HEK293 (cell line): ENCODE data around the gene CCDC88C.
A peak's percentile ranks its signal among the peaks of the same experiment; 100 is the strongest.

Experiments used
- AEBP2 ChIP-seq: fragments of 450-650 bp; formaldehyde crosslinking; IDR thresholded peaks from 2 replicates; pipeline ENCODE4 v1.5.1; 2016; ENCODE audit warnings: missing biosample characterization, missing genetic modification characterization, borderline replicate concordance
- EGR2 ChIP-seq: fragments of 450-650 bp; formaldehyde crosslinking; IDR thresholded peaks from 2 replicates; pipeline ENCODE4 v1.5.1; 2016; ENCODE audit warnings: low read depth, missing biosample characterization, missing genetic modification characterization
- IKZF3 ChIP-seq: fragments of 450-650 bp; IDR thresholded peaks from 2 replicates; pipeline ENCODE4 v1.5.0; 2018; ENCODE audit warnings: missing biosample characterization, mild to moderate bottlenecking, missing genetic modification characterization, moderate library complexity
- INSM2 ChIP-seq: fragments of 450-650 bp; formaldehyde crosslinking; IDR thresholded peaks from 2 replicates; pipeline ENCODE4 v1.5.1; 2016; ENCODE audit warnings: missing biosample characterization, missing genetic modification characterization
- KLF10 ChIP-seq: fragments of 450-650 bp; IDR thresholded peaks from 2 replicates; pipeline ENCODE4 v1.5.1; 2018; ENCODE audit warnings: missing biosample characterization, mild to moderate bottlenecking, missing genetic modification characterization
- MZF1 ChIP-seq: fragments of 450-650 bp; formaldehyde crosslinking; IDR thresholded peaks from 2 replicates; pipeline ENCODE4 v1.5.1; 2017; ENCODE audit warnings: missing biosample characterization, missing genetic modification characterization, borderline replicate concordance
- PATZ1 ChIP-seq: fragments of 450-650 bp; formaldehyde crosslinking; IDR thresholded peaks from 2 replicates; pipeline ENCODE4 v1.5.1; 2016; ENCODE audit warnings: missing biosample characterization, missing genetic modification characterization
- SETDB1 ChIP-seq: IDR thresholded peaks from one replicate; pipeline ENCODE4 v1.6.1; 2017; ENCODE audit warnings: mild to moderate bottlenecking, low read length, moderate library complexity, mixed read lengths; ENCODE audit not compliant: insufficient read length
- SP7 ChIP-seq: fragments of 450-650 bp; formaldehyde crosslinking; IDR thresholded peaks from 2 replicates; pipeline ENCODE4 v1.5.1; 2016; ENCODE audit warnings: missing biosample characterization, missing genetic modification characterization
- TRIM28 ChIP-seq: IDR thresholded peaks from 2 replicates; pipeline ENCODE4 v1.6.1; 2011; ENCODE audit warnings: low read length, control low read depth, borderline replicate concordance
- WT1 ChIP-seq: fragments of 450-650 bp; formaldehyde crosslinking; IDR thresholded peaks from 2 replicates; pipeline ENCODE4 v1.5.1; 2016; ENCODE audit warnings: missing biosample characterization, missing genetic modification characterization
- ZBTB21 ChIP-seq: fragments of 450-650 bp; formaldehyde crosslinking; IDR thresholded peaks from 2 replicates; pipeline ENCODE4 v1.5.1; 2017; ENCODE audit warnings: missing biosample characterization, missing genetic modification characterization
- ZBTB26 ChIP-seq: fragments of 450-650 bp; formaldehyde crosslinking; optimal IDR thresholded peaks from 2 replicates; pipeline ENCODE3; 2016; ENCODE audit warnings: missing biosample characterization, mild to moderate bottlenecking, missing genetic modification characterization
- ZBTB44 ChIP-seq: fragments of 450-650 bp; IDR thresholded peaks from 2 replicates; pipeline ENCODE4 v1.5.1; 2018; ENCODE audit warnings: missing biosample characterization, mild to moderate bottlenecking, missing genetic modification characterization
- ZBTB48 ChIP-seq: fragments of 450-650 bp; formaldehyde crosslinking; IDR thresholded peaks from 2 replicates; pipeline ENCODE4 v1.5.1; 2016; ENCODE audit warnings: missing biosample characterization, missing genetic modification characterization
- ZNF16 ChIP-seq: fragments of 450-650 bp; formaldehyde crosslinking; IDR thresholded peaks from 2 replicates; pipeline ENCODE4 v1.5.1; 2016; ENCODE audit warnings: low read depth, missing biosample characterization, missing genetic modification characterization
- ZNF169 ChIP-seq: fragments of 450-650 bp; formaldehyde crosslinking; IDR thresholded peaks from 2 replicates; pipeline ENCODE4 v1.5.1; 2016; ENCODE audit warnings: missing biosample characterization, missing genetic modification characterization
- ZNF221 ChIP-seq: fragments of 450-650 bp; formaldehyde crosslinking; IDR thresholded peaks from 2 replicates; pipeline ENCODE4 v1.5.1; 2017; ENCODE audit warnings: missing biosample characterization, missing genetic modification characterization, borderline replicate concordance
- ZNF223 ChIP-seq: fragments of 450-650 bp; formaldehyde crosslinking; IDR thresholded peaks from 2 replicates; pipeline ENCODE4 v1.5.1; 2016; ENCODE audit warnings: missing biosample characterization, missing genetic modification characterization
- ZNF239 ChIP-seq: fragments of 450-650 bp; formaldehyde crosslinking; IDR thresholded peaks from 2 replicates; pipeline ENCODE4 v1.5.1; 2016; ENCODE audit warnings: missing biosample characterization, missing genetic modification characterization
- ZNF24 ChIP-seq: fragments of 450-650 bp; formaldehyde crosslinking; IDR thresholded peaks from 2 replicates; pipeline ENCODE4 v1.5.1; 2016; ENCODE audit warnings: missing biosample characterization, missing genetic modification characterization
- ZNF248 ChIP-seq: fragments of 450-650 bp; formaldehyde crosslinking; IDR thresholded peaks from 2 replicates; pipeline ENCODE4 v1.5.1; 2017; ENCODE audit warnings: missing biosample characterization, missing genetic modification characterization
- ZNF302 ChIP-seq: fragments of 450-650 bp; formaldehyde crosslinking; IDR thresholded peaks from 2 replicates; pipeline ENCODE4 v1.5.1; 2016; ENCODE audit warnings: missing biosample characterization, missing genetic modification characterization, low read depth
- ZNF324 ChIP-seq: fragments of 450-650 bp; formaldehyde crosslinking; IDR thresholded peaks from 2 replicates; pipeline ENCODE4 v1.5.1; 2016; ENCODE audit warnings: missing biosample characterization, missing genetic modification characterization
- ZNF341 ChIP-seq: fragments of 450-650 bp; formaldehyde crosslinking; IDR thresholded peaks from 2 replicates; pipeline ENCODE4; 2016; ENCODE audit warnings: low read depth, missing biosample characterization, missing genetic modification characterization
- ZNF513 ChIP-seq: fragments of 450-650 bp; IDR thresholded peaks from 2 replicates; pipeline ENCODE4 v1.5.1; 2018; ENCODE audit warnings: missing biosample characterization, missing genetic modification characterization
- ZNF548 ChIP-seq: fragments of 450-650 bp; formaldehyde crosslinking; IDR thresholded peaks from 2 replicates; pipeline ENCODE4 v1.5.1; 2016; ENCODE audit warnings: missing biosample characterization, missing genetic modification characterization
- ZNF629 ChIP-seq: fragments of 450-650 bp; formaldehyde crosslinking; IDR thresholded peaks from 2 replicates; pipeline ENCODE4 v1.5.1; 2017; ENCODE audit warnings: missing biosample characterization, missing genetic modification characterization
- ZNF660 ChIP-seq: fragments of 450-650 bp; IDR thresholded peaks from 2 replicates; pipeline ENCODE4 v1.5.1; 2018; ENCODE audit warnings: missing biosample characterization, mild to moderate bottlenecking, missing genetic modification characterization
- ZNF692 ChIP-seq: fragments of 450-650 bp; formaldehyde crosslinking; IDR thresholded peaks from 2 replicates; pipeline ENCODE4 v1.5.1; 2016; ENCODE audit warnings: missing biosample characterization, missing genetic modification characterization

Gene CCDC88C

GRCh38 chr14:91284791-91285548 lies 132.7 kb downstream of the CCDC88C start (continued):
- TF ChIP-seq ZNF629 (tag by site-specific recombination) (peak; percentile 89), EGR2 (tag by site-specific recombination) (no peak), TRIM28 (no peak), ZBTB44 (tag by site-specific recombination) (peak; percentile 88), ZNF223 (no peak), ZNF302 (no peak), KLF10 (tag by site-specific recombination) (peak; percentile 75), WT1 (tag by site-specific recombination) (peak; percentile 78), ZBTB21 (tag by site-specific recombination) (peak; percentile 61), ZNF548 (no peak), AEBP2 (tag by site-specific recombination) (no peak), ZNF660 (tag by site-specific recombination) (peak; percentile 85), ZNF341 (peak; percentile 34), ZNF169 (tag by site-specific recombination) (no peak), ZNF221 (peak; percentile 43; the same call in 1 of the 2 replicates), ZNF324 (tag by site-specific recombination) (no peak), ZBTB48 (tag by site-specific recombination) (no peak), INSM2 (tag by site-specific recombination) (peak; percentile 82), SETDB1 (no peak), ZNF248 (tag by site-specific recombination) (no peak), IKZF3 (tag by site-specific recombination) (peak; percentile 97), MZF1 (tag by site-specific recombination) (no peak), PATZ1 (tag by site-specific recombination) (peak; percentile 55), ZNF24 (tag by site-specific recombination) (peak; percentile 88), ZNF239 (tag by site-specific recombination) (no peak), ZNF692 (tag by site-specific recombination) (peak; percentile 70), SP7 (tag by site-specific recombination) (peak; percentile 91), ZBTB26 (tag by site-specific recombination) (no peak), ZNF16 (tag by site-specific recombination) (no peak), ZNF513 (tag by site-specific recombination) (no peak; the same call in 1 of the 2 replicates)
